Esophagus muscularis mucosa (tissue), 4 donors: ENCODE measurements around the gene HSPB2. TPM values are rescaled to one million over a fixed set of nuclear protein-coding genes. Genes with fewer than 3 reads are reported as not detected.

Experiments used
- DNase-seq: peaks from one replicate; pipeline ENCODE4 v3.0.0-alpha.2; 2017; ENCODE audit errors: extremely low spot score
- H3K27ac ChIP-seq, 4 donors: fragments of 200-600 bp; sonication (generic); replicated peaks in 1 of 4; 1 replicate in 3 of 4; 2 replicates in 1 of 4; pipeline ENCODE4 v1.5.1; 2016 to 2019; ENCODE audit warnings: mild to moderate bottlenecking in 1 of 4
- H3K27me3 ChIP-seq, 4 donors: fragments of 200-600 bp; sonication (generic); one replicate each; pipeline versions ENCODE4 v1.5.1 to v1.6.0; 2016 to 2019
- H3K36me3 ChIP-seq, 4 donors: fragments of 200-600 bp; sonication (generic); one replicate each; pipeline ENCODE4 v1.5.1; 2016 to 2019
- H3K4me1 ChIP-seq, 4 donors: fragments of 200-600 bp; sonication (generic); one replicate each; pipeline ENCODE4 v1.5.1; 2016 to 2019
- H3K4me3 ChIP-seq, 4 donors: fragments of 200-600 bp; sonication (generic); 1 replicate in 2 of 4; 2 replicates in 2 of 4; pipeline ENCODE4 v1.5.1; 2016 to 2019; ENCODE audit warnings: mild to moderate bottlenecking in 4 of 4, moderate library complexity in 1 of 4
- H3K9me3 ChIP-seq, 4 donors: fragments of 200-600 bp; sonication (generic); 1 replicate in 3 of 4; 2 replicates in 1 of 4; pipeline ENCODE4 v1.5.1; 2016 to 2019
- EP300 ChIP-seq: sonication (generic); formaldehyde crosslinking; IDR thresholded peaks from one replicate; pipeline ENCODE4 v1.6.1; 2017; ENCODE audit warnings: antibody characterized with exemption
- POLR2A ChIP-seq: fragments of 450-650 bp; IDR thresholded peaks from one replicate; pipeline ENCODE4 v1.6.1; 2017; ENCODE audit warnings: antibody characterized with exemption, moderate library complexity, mild to moderate bottlenecking, low read depth
- POLR2AphosphoS5 ChIP-seq, 2 donors: sonication (generic); formaldehyde crosslinking; IDR thresholded peaks; one replicate each; pipeline ENCODE4 v1.6.1; 2017; ENCODE audit warnings: antibody characterized with exemption in 2 of 2
- WGBS: methylation state at CpG from one replicate; pipeline ENCODE4 v1.1.5; 2018; 5-methylcytosine and 5-hydroxymethylcytosine counted together
- intact Hi-C: fragments of 100-400 bp; cut with DNase I; formaldehyde crosslinking; loops from one replicate; pipeline ENCODE4 v1.15.1; 2023
- total RNA-seq, 4 donors: library from RNA; depleted of rRNA; stranded (reverse); fragments of >200 nt; gene quantifications; one replicate each; pipeline versions ENCODE4 v1.1.0 to v1.2.1, GENCODE V29; 2016
- TF ChIP-seq, protein P1 (sequence below), 3 experiments: fragments of 200-600 bp in 2 of 3; fragments of 450-650 bp in 1 of 3; sonication (generic) in 2 of 3; IDR thresholded peaks; one replicate each; pipeline ENCODE4 v1.5.1; 2017 to 2019; ENCODE audit warnings: antibody characterized with exemption in 3 of 3, mild to moderate bottlenecking in 2 of 3, moderate library complexity in 1 of 3

HSPB2 gene
- total RNA-seq, 4 donors from 2014 or later = 1.2 to 4.0 (median 2.4) TPM

DNA sequence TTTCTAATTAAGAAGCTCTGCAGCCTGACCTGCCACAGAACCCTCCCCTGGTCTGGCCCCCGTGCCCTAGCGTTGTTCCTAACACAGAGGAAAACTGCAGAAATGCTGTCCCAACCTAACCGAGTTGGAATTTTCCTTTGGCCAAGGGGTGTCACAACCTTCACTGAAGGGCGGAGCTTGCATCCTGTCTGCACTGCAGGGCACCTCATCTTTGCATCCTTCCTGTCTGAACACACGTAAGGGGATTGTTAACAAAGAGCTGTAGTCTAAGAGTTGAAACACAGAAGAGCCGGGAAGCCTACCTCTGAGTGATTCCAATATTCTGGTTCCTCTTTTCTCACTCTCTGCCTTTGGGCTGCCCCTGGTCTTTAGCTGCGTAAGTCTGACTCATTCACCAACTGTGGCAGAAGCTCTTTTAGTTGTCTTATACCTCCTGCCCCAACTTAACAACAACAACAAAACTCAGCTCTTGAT, 26.2 kb downstream of the HSPB2 start:
- Histone ChIP-seq H3K9me3 (no peaks in the 10 kb centered on the region), H3K27me3 (no peaks in the 10 kb centered on the region), H3K4me3 (peak overlapping the region; percentile 5 to 81 (median 42)), H3K27ac (peak overlapping the region; percentile 78 to 91 (median 84)), H3K36me3 (no peaks in the 10 kb centered on the region), H3K4me1 (peaks cover 32 to 61% (median 60%) of the 10 kb centered on the region in 4 donors)
- intact Hi-C loops = no loop called here
- DNase-seq = no peak
- TF ChIP-seq, protein P1, sequence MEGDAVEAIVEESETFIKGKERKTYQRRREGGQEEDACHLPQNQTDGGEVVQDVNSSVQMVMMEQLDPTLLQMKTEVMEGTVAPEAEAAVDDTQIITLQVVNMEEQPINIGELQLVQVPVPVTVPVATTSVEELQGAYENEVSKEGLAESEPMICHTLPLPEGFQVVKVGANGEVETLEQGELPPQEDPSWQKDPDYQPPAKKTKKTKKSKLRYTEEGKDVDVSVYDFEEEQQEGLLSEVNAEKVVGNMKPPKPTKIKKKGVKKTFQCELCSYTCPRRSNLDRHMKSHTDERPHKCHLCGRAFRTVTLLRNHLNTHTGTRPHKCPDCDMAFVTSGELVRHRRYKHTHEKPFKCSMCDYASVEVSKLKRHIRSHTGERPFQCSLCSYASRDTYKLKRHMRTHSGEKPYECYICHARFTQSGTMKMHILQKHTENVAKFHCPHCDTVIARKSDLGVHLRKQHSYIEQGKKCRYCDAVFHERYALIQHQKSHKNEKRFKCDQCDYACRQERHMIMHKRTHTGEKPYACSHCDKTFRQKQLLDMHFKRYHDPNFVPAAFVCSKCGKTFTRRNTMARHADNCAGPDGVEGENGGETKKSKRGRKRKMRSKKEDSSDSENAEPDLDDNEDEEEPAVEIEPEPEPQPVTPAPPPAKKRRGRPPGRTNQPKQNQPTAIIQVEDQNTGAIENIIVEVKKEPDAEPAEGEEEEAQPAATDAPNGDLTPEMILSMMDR (IDR thresholded peaks at IDR 0.05) = no peak
- TF ChIP-seq POLR2AphosphoS5 (IDR thresholded peaks at IDR 0.05) = peak; percentile 48 to 58
- WGBS = 16% methylated on average over 7 of the region's 7 CpGs

DNA sequence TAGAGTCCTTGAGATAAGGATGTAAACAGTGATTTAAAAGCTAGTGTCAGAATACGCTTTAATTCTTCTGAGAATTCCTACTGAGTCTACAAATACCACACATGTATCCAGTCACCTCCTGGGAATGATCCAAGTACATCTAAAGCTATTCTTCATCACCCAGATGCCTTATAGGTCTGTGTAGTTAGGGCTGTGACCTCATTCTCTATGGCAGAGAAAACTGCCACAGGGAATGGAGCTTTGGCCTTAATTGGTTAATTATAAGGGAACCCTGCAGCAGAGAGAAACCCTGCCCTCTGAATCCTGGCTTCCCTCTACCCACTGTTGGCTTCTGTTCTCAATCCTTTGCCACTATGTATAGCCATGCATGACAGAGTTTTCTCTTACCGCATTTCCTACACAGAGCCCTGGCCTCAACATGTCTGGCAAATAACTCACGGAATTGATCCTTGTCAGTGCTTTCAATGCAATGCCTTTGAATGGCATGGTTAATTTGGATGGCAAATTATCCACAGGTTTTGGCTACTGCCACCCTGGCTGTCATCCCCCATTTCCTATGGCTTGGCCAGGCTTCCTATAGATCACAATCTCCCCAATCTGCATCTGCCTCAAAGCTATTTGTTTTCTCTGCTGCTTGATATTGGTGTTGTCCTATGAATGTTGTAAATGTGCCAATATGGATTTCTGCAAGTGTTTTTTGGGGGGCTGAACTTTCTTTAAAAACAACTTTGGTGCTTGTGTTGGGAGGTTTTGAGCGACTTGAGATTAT, 27.5 kb downstream of the HSPB2 start:
- no peak overlapping the region for H3K4me3 ChIP-seq
- no peaks in the 10 kb centered on the region for H3K27me3 ChIP-seq
- no peaks in the 10 kb centered on the region for H3K36me3 ChIP-seq
- peak overlapping the region; percentile 78 to 91 (median 84) for H3K27ac ChIP-seq
- H3K4me1 ChIP-seq = peaks cover 32 to 63% (median 61%) of the 10 kb centered on the region in 4 donors
- no peak for DNase-seq
- intact Hi-C loops = no loop called here
- TF ChIP-seq POLR2AphosphoS5 (IDR thresholded peaks at IDR 0.05) = peak in 1 of 2 donors; percentile 11
- TF ChIP-seq POLR2A = no peak
- 74% methylated on average over 4 of the region's 4 CpGs for WGBS
- no peaks in the 10 kb centered on the region for H3K9me3 ChIP-seq

DNA sequence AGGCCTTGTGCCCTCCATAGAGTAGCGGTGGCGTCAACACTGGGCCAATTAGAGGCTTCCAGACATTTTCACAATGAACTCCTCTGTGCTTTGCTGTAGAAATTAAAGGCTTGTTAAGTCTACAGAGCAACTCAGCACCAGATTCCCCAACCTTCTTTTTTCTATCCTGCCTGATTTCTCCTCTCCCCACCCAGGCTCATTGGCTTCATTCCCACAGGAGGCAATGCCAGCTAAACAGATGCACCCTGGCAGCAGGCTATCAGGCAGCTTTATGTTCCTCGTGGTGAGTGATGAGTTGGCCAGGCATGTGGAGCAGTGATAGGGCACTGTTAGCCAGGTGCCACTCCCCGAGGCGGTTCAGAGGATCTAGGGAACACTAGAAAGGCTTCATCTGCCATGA, 29.4 kb downstream of the HSPB2 start:
- TF ChIP-seq POLR2A (no peak), EP300 (no peak), POLR2AphosphoS5 (IDR thresholded peaks at IDR 0.05) (no peak)
- TF ChIP-seq, protein P1 (IDR thresholded peaks at IDR 0.05) = no peak
- WGBS = 83% methylated on average over 5 of the region's 5 CpGs
- intact Hi-C loops = no loop called here
- no peaks in the 10 kb centered on the region for H3K27me3 ChIP-seq
- DNase-seq = no peak
- no peak overlapping the region for H3K4me3 ChIP-seq
- no peaks in the 10 kb centered on the region for H3K36me3 ChIP-seq
- H3K4me1 ChIP-seq = peaks cover 32 to 64% (median 59%) of the 10 kb centered on the region in 4 donors
- peak overlapping the region; percentile 3 to 91 (median 26) for H3K27ac ChIP-seq
- no peaks in the 10 kb centered on the region for H3K9me3 ChIP-seq

DNA sequence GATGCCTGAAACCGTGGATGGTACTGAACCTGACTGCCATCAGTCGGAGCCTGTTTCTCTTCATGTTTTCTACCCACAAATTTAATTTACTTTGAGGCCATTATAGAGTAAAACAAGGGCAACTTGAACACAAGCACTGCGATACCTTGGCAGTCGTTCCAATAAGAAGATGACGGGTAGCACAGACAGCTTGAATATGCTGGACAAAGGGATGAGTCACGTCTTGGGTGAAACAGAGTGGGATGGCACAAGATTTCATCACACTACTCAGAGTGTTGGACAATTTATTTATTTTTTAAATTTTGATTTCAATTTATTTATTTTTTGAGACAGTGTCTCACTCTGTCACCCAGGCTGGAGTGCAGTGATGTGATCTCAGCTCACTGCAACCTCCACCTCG, 30.3 kb downstream of the HSPB2 start:
- Histone ChIP-seq H3K27ac (peak overlapping the region in 2 of 4 donors; percentile 3 to 17), H3K4me1 (peaks cover 27 to 59% (median 57%) of the 10 kb centered on the region in 4 donors), H3K27me3 (no peaks in the 10 kb centered on the region), H3K9me3 (no peaks in the 10 kb centered on the region), H3K4me3 (no peak overlapping the region), H3K36me3 (no peaks in the 10 kb centered on the region)
- WGBS = 83% methylated on average over 7 of the region's 7 CpGs
- no peak for DNase-seq
- TF ChIP-seq POLR2AphosphoS5 (IDR thresholded peaks at IDR 0.05) (no peak), EP300 (no peak), POLR2A (no peak)
- TF ChIP-seq, protein P1 (IDR thresholded peaks at IDR 0.05) = no peak
- intact Hi-C loops = no loop called here

DNA sequence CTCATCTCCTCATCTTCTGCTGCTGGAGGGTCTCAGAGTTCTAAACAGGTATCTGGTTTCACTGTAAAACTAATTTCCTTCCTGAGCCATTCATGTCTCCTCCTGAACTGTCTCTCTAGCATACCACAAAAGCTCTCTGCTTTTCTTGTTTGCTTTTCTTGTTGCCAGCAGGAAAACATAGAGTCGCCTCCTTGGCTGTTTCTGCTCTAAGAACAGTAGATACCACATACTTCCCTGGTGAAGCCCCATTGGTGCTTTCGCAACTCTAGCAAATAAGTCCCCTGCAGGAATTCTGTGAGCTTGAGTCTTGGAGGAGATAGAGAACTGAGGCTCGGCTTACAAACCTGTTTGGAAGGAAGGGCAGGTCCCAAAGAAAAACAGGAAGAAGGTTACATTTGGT, 31.6 kb downstream of the HSPB2 start:
- TF ChIP-seq, protein P1 (IDR thresholded peaks at IDR 0.05) = no peak
- Histone ChIP-seq H3K4me1 (peaks cover 16 to 46% (median 44%) of the 10 kb centered on the region in 4 donors), H3K27ac (peak overlapping the region; percentile 55 to 75 (median 64)), H3K4me3 (no peak overlapping the region), H3K36me3 (no peaks in the 10 kb centered on the region), H3K9me3 (no peaks in the 10 kb centered on the region), H3K27me3 (no peaks in the 10 kb centered on the region)
- 77% methylated on average over 3 of the region's 3 CpGs for WGBS
- DNase-seq = no peak
- intact Hi-C loops = no loop called here
